GM12874 (cell line): ENCODE measurements around the gene RNF2.

Experiments used
- TF ChIP-seq, protein P1 (sequence below): IDR thresholded peaks from 2 replicates; pipeline ENCODE4 v1.5.1; 2011; ENCODE audit warnings: low read depth, mild to moderate bottlenecking, control low read depth, low read length, moderate library complexity; ENCODE audit not compliant: insufficient read depth

Gene RNF2

DNA sequence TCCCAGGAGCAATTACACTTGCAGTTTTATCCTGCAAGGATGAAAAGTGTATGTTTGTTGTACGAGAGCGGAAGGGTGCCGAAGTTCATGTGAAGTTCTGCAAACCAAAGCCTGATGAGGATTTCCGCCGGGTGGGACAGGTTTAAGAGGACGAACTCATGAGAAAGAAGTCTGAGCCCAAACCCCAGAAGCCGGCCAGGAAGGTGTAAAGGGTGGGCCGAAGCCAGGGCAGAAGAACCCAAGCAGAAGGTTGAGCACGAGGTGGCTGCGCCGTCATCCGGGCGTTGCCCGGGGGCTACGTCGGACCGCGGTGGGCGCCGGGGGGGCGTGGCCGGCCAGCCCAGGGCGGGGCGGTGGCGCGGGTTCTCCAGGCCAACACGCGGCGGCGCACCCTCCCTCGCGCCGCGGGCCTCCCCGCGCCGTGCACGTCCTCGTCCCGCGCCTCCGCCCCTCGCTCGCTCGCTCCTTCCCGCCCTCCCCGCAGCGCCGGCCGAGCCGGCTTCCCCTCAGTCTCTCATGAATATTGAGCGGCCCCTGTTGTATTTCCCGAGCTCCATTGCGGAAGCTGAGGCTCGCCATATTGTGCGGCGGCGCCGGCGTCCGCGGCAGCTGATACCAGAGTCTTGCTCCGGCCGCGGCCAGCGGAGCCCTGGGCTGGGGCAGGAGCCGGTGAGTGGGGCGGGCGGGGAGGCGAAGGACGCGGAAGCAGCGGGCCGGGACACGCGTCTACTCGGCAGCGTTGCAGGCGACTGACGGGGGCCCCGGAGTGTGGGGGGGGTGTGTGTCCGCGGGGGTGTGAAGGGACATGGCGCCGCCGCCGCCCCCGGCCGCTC, at the start of gene RNF2:
Gene RNF2 (plus strand): TSS at position 578 of the 833 bp plus-strand sequence. CDS start 41,996 bp downstream, outside the sequence.
- TF ChIP-seq, protein P1, sequence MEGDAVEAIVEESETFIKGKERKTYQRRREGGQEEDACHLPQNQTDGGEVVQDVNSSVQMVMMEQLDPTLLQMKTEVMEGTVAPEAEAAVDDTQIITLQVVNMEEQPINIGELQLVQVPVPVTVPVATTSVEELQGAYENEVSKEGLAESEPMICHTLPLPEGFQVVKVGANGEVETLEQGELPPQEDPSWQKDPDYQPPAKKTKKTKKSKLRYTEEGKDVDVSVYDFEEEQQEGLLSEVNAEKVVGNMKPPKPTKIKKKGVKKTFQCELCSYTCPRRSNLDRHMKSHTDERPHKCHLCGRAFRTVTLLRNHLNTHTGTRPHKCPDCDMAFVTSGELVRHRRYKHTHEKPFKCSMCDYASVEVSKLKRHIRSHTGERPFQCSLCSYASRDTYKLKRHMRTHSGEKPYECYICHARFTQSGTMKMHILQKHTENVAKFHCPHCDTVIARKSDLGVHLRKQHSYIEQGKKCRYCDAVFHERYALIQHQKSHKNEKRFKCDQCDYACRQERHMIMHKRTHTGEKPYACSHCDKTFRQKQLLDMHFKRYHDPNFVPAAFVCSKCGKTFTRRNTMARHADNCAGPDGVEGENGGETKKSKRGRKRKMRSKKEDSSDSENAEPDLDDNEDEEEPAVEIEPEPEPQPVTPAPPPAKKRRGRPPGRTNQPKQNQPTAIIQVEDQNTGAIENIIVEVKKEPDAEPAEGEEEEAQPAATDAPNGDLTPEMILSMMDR: no peak

DNA sequence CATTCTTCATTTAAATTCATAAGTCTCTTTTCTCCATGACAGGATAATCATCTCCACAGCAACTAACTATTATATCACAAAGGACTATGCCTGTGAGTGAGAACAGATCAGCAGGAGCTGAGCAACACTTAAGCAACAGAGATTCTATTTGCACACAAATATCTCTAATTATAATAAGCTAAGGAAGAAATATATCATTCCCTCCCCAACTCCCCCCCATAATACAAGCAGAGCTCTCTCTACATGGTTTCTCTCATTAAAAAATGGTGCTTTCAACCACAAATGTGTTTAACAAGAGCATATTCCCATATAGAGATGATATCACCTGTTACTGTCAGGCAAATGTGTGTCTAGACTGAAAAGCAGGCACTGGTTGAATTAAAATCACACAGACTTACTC, 36.5 kb upstream of the RNF2 start:
- TF ChIP-seq, protein P1: no peak

- TF ChIP-seq, protein P1: no peak
Measured at GRCh38 chr1:185010361-185010760, 35.0 kb upstream of the RNF2 start.

GRCh38 chr1:185014941-185015340, 30.4 kb upstream of the RNF2 start:
- TF ChIP-seq, protein P1: no peak

- TF ChIP-seq, protein P1: no peak
Measured at GRCh38 chr1:185015631-185016030, 29.7 kb upstream of the RNF2 start.

GRCh38 chr1:185016880-185017279, 28.5 kb upstream of the RNF2 start:
- TF ChIP-seq, protein P1: no peak

DNA sequence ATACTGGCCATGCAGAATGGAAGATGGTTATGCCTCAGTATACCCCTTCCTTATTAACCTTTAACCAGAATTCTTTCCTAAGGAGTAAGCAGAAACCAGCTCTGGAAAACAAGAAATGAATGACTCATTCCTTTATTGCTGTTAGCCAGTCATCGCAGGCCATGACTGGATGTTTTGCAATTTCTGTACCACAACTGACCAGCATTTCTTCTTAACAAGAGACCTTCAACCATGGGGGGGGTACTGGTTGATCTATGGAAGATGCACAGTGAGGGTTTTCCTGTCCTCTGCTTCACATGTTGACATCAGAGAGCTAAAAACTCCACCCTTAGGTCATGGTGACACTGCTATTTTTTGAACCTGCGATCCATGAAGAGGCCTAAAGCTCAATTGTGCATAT, 28.0 kb upstream of the RNF2 start:
- TF ChIP-seq, protein P1: no peak
